Measurements from ENCODE around the gene SLC22A23.

- TF ChIP-seq CTCF (IDR thresholded peaks at IDR 0.05) (no peak), POLR2A (IDR thresholded peaks at IDR 0.05) (no peak)
These were observed 127.3 kb downstream of the SLC22A23 start for GRCh38 chr6:3329393-3330051.
